ENCODE data around the gene ANO7.

ANO7 gene

DNA sequence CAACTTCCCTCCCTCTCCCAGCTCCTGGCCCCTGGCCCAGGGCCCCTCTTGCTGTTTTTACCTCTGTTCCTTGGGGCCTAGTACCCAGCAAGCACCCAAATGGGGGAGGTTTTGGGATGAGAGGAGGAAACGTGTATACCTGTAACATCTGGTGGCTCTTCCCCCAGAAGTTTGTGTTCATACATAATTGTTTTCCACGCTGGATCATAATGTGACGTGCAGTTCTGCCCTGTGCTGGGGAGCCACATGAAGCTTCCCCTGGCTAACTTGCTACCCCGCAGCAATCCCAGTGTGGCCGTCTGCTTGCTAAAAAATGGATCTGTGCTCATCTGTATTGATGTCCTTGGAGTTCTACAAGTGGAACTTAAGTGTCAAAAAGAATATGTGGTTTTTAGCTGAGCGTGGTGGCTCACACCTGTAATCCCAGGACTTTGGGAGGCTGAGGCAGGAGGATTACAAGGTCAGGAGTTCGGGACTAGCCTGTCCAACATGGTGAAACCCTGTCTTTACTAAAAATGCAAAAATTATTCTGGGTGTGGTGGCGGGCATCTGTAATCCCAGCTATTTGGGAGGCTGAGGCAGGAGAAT is 36.5 kb downstream of the ANO7 start:
- no peak overlapping the region for H3K4me3 ChIP-seq (ENCODE audit: low read depth, low read length)
- TF ChIP-seq CTCF (IDR thresholded peaks at IDR 0.05; ENCODE audit: insufficient read depth, low read length, missing control alignments): no peak
- no peak for DNase-seq (ENCODE audit: low read depth, low spot score)
- ChIA-PET POLR2A (interaction anchor here (0.6 to 1.8 kb wide), 3 partner anchors 47 to 90 kb away, joined by 3 to 4 read pairs (median 4); partner anchors contain the start of genes HDLBP and SEPTIN2), CTCF (interaction anchor here (1.0 to 2.5 kb wide), 4 partner anchors 9 to 373 kb away, joined by 3 to 11 read pairs (median 4); no protein-coding TSS in a partner anchor)

- ChIA-PET CTCF (interaction anchor here (0.7 to 1.7 kb wide), 5 partner anchors 9 to 374 kb away, joined by 3 to 4 read pairs (median 3); no protein-coding TSS in a partner anchor), POLR2A (interaction anchor here (1.8 kb wide), 1 partner anchor 90 kb away, joined by 4 read pairs; the partner anchor contains the start of genes HDLBP and SEPTIN2)
- DNase-seq (ENCODE audit: low read depth, low spot score): no peak
- H3K4me3 ChIP-seq (ENCODE audit: low read depth, low read length): no peak overlapping the region
- TF ChIP-seq CTCF (IDR thresholded peaks at IDR 0.05; ENCODE audit: insufficient read depth, low read length, missing control alignments): no peak
Observed at GRCh38 chr2:241225545-241225944, 37.1 kb downstream of the ANO7 start.

DNA sequence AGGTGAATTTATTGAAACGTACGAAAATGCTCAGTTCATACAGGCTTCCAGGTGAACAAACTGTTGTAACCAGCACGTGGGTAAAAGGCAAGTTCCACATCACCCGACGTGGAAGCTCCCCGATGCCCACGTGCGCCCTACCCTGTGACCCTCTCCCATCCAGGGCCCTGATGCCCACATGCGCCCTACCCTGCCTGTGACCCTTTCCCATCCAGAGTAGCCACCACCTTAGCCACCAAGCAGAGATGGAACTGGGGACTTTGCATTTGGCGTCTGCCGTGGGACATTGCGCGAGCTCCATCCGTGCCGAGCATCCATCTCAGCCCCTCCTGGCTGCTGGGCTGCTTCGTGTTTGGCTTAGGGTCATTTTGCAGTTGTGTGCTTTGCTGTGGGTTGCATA is 37.5 kb downstream of the ANO7 start:
- CTCF ChIA-PET: interaction anchor here (0.7 to 1.3 kb wide), 4 partner anchors 10 to 375 kb away, joined by 3 to 4 read pairs (median 3); no protein-coding TSS in a partner anchor

DNA sequence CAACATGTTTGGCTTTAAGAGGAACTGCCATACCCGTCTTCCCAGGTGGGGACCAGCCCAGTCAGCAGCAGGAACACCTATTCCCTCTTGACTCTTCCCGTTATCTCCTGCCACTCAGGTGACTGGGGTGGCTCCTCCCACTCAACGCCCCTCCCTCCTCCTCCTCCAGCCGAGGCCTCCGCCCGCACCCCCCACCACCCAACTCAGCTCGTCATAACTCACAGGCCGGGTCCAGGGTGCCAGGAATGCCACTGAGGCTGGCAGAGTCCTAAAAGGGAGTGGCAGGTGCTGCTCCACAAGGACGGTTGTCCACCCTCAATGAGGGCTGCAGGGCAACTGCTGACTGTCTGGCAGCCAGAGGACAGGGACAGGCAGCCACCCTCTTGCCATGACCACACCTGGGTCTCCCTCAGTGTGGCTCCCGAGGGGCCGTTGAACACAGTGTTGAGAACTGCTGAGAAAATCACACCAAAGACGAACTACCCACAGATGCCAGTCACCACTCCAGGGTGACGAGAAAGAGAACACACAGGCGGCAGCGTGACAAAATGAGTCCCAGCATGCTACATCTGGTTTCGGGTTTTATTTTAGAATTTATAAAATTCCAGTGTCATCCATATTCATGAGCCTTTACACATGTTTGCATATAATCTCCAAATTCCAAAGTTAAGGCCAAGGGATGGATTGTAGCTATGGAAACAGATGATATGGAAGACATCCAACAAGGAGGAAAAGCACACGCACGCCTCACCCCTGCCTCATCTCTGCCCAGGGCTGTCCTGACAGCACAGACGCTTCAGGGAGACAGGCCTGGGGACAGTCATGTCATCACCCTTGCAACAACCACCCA is 38.5 kb downstream of the ANO7 start:
- TF ChIP-seq CTCF (IDR thresholded peaks at IDR 0.05; ENCODE audit: insufficient read depth, low read length, missing control alignments): no peak
- no peak for DNase-seq (ENCODE audit: low read depth, low spot score)
- H3K4me3 ChIP-seq (ENCODE audit: low read depth, low read length): no peak overlapping the region
- CTCF ChIA-PET: interaction anchor here (1.1 to 1.2 kb wide), 2 partner anchors 8 to 376 kb away, joined by 3 read pairs; no protein-coding TSS in a partner anchor
- POLR2A ChIA-PET: interaction anchor here (0.6 kb wide), 1 partner anchor 10 kb away, joined by 3 read pairs; no protein-coding TSS in a partner anchor

More for the DNA sequence above, 37.5 kb downstream of the ANO7 start:
- no peak for TF ChIP-seq CTCF (IDR thresholded peaks at IDR 0.05; ENCODE audit: insufficient read depth, low read length, missing control alignments)
- DNase-seq (ENCODE audit: low read depth, low spot score): no peak
- POLR2A ChIA-PET: interaction anchor here (1.8 kb wide), 1 partner anchor 89 kb away, joined by 4 read pairs; the partner anchor contains the start of genes HDLBP and SEPTIN2
- no peak overlapping the region for H3K4me3 ChIP-seq (ENCODE audit: low read depth, low read length)

- ChIA-PET CTCF (interaction anchor here (1.1 kb wide), 1 partner anchor 8 kb away, joined by 3 read pairs; no protein-coding TSS in a partner anchor), POLR2A (interaction anchor here (0.6 kb wide), 1 partner anchor 9 kb away, joined by 3 read pairs; no protein-coding TSS in a partner anchor)
Observed at GRCh38 chr2:241227594-241227993, 39.1 kb downstream of the ANO7 start.

More at GRCh38 chr2:241227594-241227993, 39.1 kb downstream of the ANO7 start:
- no peak for DNase-seq (ENCODE audit: low read depth, low spot score)
- no peak overlapping the region for H3K4me3 ChIP-seq (ENCODE audit: low read depth, low read length)
- TF ChIP-seq CTCF (IDR thresholded peaks at IDR 0.05; ENCODE audit: insufficient read depth, low read length, missing control alignments): no peak

Data from AG04449 (cell line).